Activated naive CD8-positive, alpha-beta T cell treated with anti-CD3 and anti-CD28 coated beads, Interleukin-2, amount 50 U/mL, for 24 hours (primary cell): ENCODE data around the gene OPN3.
"Not testable (repeated sequence)": the region's sequence is repeated elsewhere in the genome, so short reads cannot be mapped to it uniquely, and the experiment has no call there.

Experiments
- ATAC-seq: fragments of 150-1000 bp; cut with Tn5 transposase; one replicate; pipeline ENCODE4 v1.10.0; 2021
- DNase-seq: peaks from one replicate; pipeline ENCODE4 v3.0.0; 2021
- H3K27ac Mint-ChIP-seq: one replicate; pipeline ENCODE4 v1.8.0; 2021; ENCODE audit warnings: mild to moderate bottlenecking, mixed read lengths
- H3K27me3 Mint-ChIP-seq: one replicate; pipeline ENCODE4 v1.8.0; 2021; ENCODE audit warnings: mixed read lengths
- H3K36me3 Mint-ChIP-seq: one replicate; pipeline ENCODE4 v1.8.0; 2021; ENCODE audit warnings: low read depth, mixed read lengths
- H3K4me1 Mint-ChIP-seq: one replicate; pipeline ENCODE4 v1.8.0; 2021; ENCODE audit warnings: mixed read lengths
- H3K4me3 Mint-ChIP-seq: one replicate; pipeline ENCODE4 v1.8.0; 2021; ENCODE audit warnings: mild to moderate bottlenecking, moderate library complexity, mixed read lengths
- H3K9me3 Mint-ChIP-seq: one replicate; pipeline ENCODE4 v1.8.0; 2021; ENCODE audit warnings: mixed read lengths

The OPN3 gene

GRCh38 chr1:241640149-241640866, at the start of gene OPN3, which contains the start of gene CHML:
OPN3 (minus strand) TSS chr1:241640369; CDS start chr1:241640254, 115 bp downstream.
CHML (minus strand) TSS chr1:241640369; CDS start chr1:241635766, 4,603 bp downstream.
- peak; percentile 96 for DNase-seq
- peak; percentile 97 for ATAC-seq
- Mint-ChIP-seq H3K27ac (peak within 1 kb of the TSS; percentile 81), H3K36me3 (peaks cover 19% of the 10 kb centered on the region), H3K27me3 (no peaks in the 10 kb centered on the region), H3K9me3 (peaks cover 10% of the 10 kb centered on the region), H3K4me1 (peaks cover 47% of the 10 kb centered on the region), H3K4me3 (peak within 1 kb of the TSS; percentile 88)

- ATAC-seq (no peak), DNase-seq (no peak)
- H3K27ac Mint-ChIP-seq, result no peak overlapping the region
- H3K9me3 Mint-ChIP-seq, result no peaks in the 10 kb centered on the region
- no peak overlapping the region for H3K4me3 Mint-ChIP-seq
- H3K36me3 Mint-ChIP-seq, result no peaks in the 10 kb centered on the region
- H3K27me3 Mint-ChIP-seq, result peaks cover 6% of the 10 kb centered on the region
- no peaks in the 10 kb centered on the region for H3K4me1 Mint-ChIP-seq
Measured at GRCh38 chr1:241688940-241689368, 48.8 kb upstream of the OPN3 start.

GRCh38 chr1:241684108-241684507, 43.9 kb upstream of the OPN3 start:
- Mint-ChIP-seq H3K27ac (no peak overlapping the region), H3K4me1 (peaks cover 2% of the 10 kb centered on the region), H3K36me3 (no peaks in the 10 kb centered on the region), H3K9me3 (no peaks in the 10 kb centered on the region), H3K4me3 (no peak overlapping the region), H3K27me3 (no peaks in the 10 kb centered on the region)
- DNase-seq (no peak), ATAC-seq (no peak)

GRCh38 chr1:241682921-241683320, 42.8 kb upstream of the OPN3 start:
- H3K4me1 Mint-ChIP-seq, result peaks cover 4% of the 10 kb centered on the region
- no peak overlapping the region for H3K27ac Mint-ChIP-seq
- H3K4me3 Mint-ChIP-seq, result no peak overlapping the region
- H3K36me3 Mint-ChIP-seq, result no peaks in the 10 kb centered on the region
- H3K27me3 Mint-ChIP-seq, result no peaks in the 10 kb centered on the region
- DNase-seq (no peak), ATAC-seq (no peak)
- H3K9me3 Mint-ChIP-seq, result no peaks in the 10 kb centered on the region

GRCh38 chr1:241681861-241682448, 41.8 kb upstream of the OPN3 start:
- not testable (repeated sequence) for H3K27me3 Mint-ChIP-seq, H3K4me3 Mint-ChIP-seq, DNase-seq, H3K36me3 Mint-ChIP-seq, H3K27ac Mint-ChIP-seq, ATAC-seq, H3K9me3 Mint-ChIP-seq
- H3K4me1 Mint-ChIP-seq, result peaks cover 12% of the 10 kb centered on the region

- H3K4me3 Mint-ChIP-seq, result no peak overlapping the region
- DNase-seq (no peak), ATAC-seq (no peak)
- H3K27ac Mint-ChIP-seq, result no peak overlapping the region
- H3K36me3 Mint-ChIP-seq, result no peaks in the 10 kb centered on the region
- no peaks in the 10 kb centered on the region for H3K27me3 Mint-ChIP-seq
- H3K4me1 Mint-ChIP-seq, result peaks cover 27% of the 10 kb centered on the region
- H3K9me3 Mint-ChIP-seq, result no peaks in the 10 kb centered on the region
Measured at GRCh38 chr1:241679961-241680360, 39.8 kb upstream of the OPN3 start.

GRCh38 chr1:241679404-241679803, 39.2 kb upstream of the OPN3 start:
- Mint-ChIP-seq H3K9me3 (no peaks in the 10 kb centered on the region), H3K27me3 (no peaks in the 10 kb centered on the region), H3K27ac (no peak overlapping the region), H3K36me3 (no peaks in the 10 kb centered on the region), H3K4me1 (peaks cover 27% of the 10 kb centered on the region), H3K4me3 (no peak overlapping the region)
- no peak for DNase-seq
- ATAC-seq, result no peak

- Mint-ChIP-seq H3K9me3 (no peaks in the 10 kb centered on the region), H3K27me3 (no peaks in the 10 kb centered on the region), H3K4me3 (no peak overlapping the region), H3K36me3 (no peaks in the 10 kb centered on the region), H3K27ac (no peak overlapping the region), H3K4me1 (peaks cover 27% of the 10 kb centered on the region)
- no peak for ATAC-seq
- DNase-seq, result no peak
Measured at GRCh38 chr1:241678536-241678935, 38.4 kb upstream of the OPN3 start.

GRCh38 chr1:241677201-241677600, 37.0 kb upstream of the OPN3 start:
- DNase-seq (peak; percentile 6), ATAC-seq (peak; percentile 99)
- H3K4me3 Mint-ChIP-seq, result no peak overlapping the region
- H3K4me1 Mint-ChIP-seq, result peaks cover 35% of the 10 kb centered on the region
- no peak overlapping the region for H3K27ac Mint-ChIP-seq
- H3K9me3 Mint-ChIP-seq, result no peaks in the 10 kb centered on the region
- H3K36me3 Mint-ChIP-seq, result no peaks in the 10 kb centered on the region
- H3K27me3 Mint-ChIP-seq, result no peaks in the 10 kb centered on the region

- no peak for ATAC-seq
Measured at GRCh38 chr1:241675983-241676382, 35.8 kb upstream of the OPN3 start.

GRCh38 chr1:241674805-241675384, 34.7 kb upstream of the OPN3 start:
- Mint-ChIP-seq H3K4me3 (no peak overlapping the region), H3K36me3 (no peaks in the 10 kb centered on the region), H3K4me1 (peaks cover 54% of the 10 kb centered on the region), H3K27ac (no peak overlapping the region), H3K9me3 (no peaks in the 10 kb centered on the region), H3K27me3 (no peaks in the 10 kb centered on the region)
- no peak for DNase-seq
- no peak for ATAC-seq

More at GRCh38 chr1:241675983-241676382, 35.8 kb upstream of the OPN3 start:
- peaks cover 47% of the 10 kb centered on the region for H3K4me1 Mint-ChIP-seq
- no peaks in the 10 kb centered on the region for H3K9me3 Mint-ChIP-seq
- no peaks in the 10 kb centered on the region for H3K36me3 Mint-ChIP-seq
- no peak for DNase-seq
- no peak overlapping the region for H3K27ac Mint-ChIP-seq
- H3K27me3 Mint-ChIP-seq, result no peaks in the 10 kb centered on the region
- H3K4me3 Mint-ChIP-seq, result no peak overlapping the region

GRCh38 chr1:241672301-241672700, 32.1 kb upstream of the OPN3 start:
- H3K27me3 Mint-ChIP-seq, result no peaks in the 10 kb centered on the region
- no peaks in the 10 kb centered on the region for H3K36me3 Mint-ChIP-seq
- ATAC-seq, result no peak

GRCh38 chr1:241666419-241666818, 26.2 kb upstream of the OPN3 start:
- ATAC-seq (no peak), DNase-seq (no peak)
- Mint-ChIP-seq H3K9me3 (peaks cover 6% of the 10 kb centered on the region), H3K4me3 (no peak overlapping the region), H3K4me1 (peaks cover 30% of the 10 kb centered on the region), H3K27me3 (no peaks in the 10 kb centered on the region), H3K36me3 (no peaks in the 10 kb centered on the region), H3K27ac (no peak overlapping the region)

More at GRCh38 chr1:241672301-241672700, 32.1 kb upstream of the OPN3 start:
- no peak for DNase-seq
- peaks cover 60% of the 10 kb centered on the region for H3K4me1 Mint-ChIP-seq
- no peak overlapping the region for H3K27ac Mint-ChIP-seq
- H3K4me3 Mint-ChIP-seq, result no peak overlapping the region
- peaks cover 6% of the 10 kb centered on the region for H3K9me3 Mint-ChIP-seq

- peaks cover 2% of the 10 kb centered on the region for H3K4me1 Mint-ChIP-seq
- no peak overlapping the region for H3K27ac Mint-ChIP-seq
- no peak for ATAC-seq
- peaks cover 1% of the 10 kb centered on the region for H3K27me3 Mint-ChIP-seq
- DNase-seq, result no peak
- no peaks in the 10 kb centered on the region for H3K36me3 Mint-ChIP-seq
- no peak overlapping the region for H3K4me3 Mint-ChIP-seq
- H3K9me3 Mint-ChIP-seq, result no peaks in the 10 kb centered on the region
Measured at GRCh38 chr1:241660424-241660972, 20.3 kb upstream of the OPN3 start.

- not testable (repeated sequence) for H3K27me3 Mint-ChIP-seq, H3K36me3 Mint-ChIP-seq, H3K4me1 Mint-ChIP-seq, H3K9me3 Mint-ChIP-seq, DNase-seq, H3K27ac Mint-ChIP-seq, ATAC-seq, H3K4me3 Mint-ChIP-seq
Measured at GRCh38 chr1:241659016-241659415, 18.8 kb upstream of the OPN3 start.
